ENCODE data around the gene GPR55. TPM values are rescaled to one million over a fixed set of nuclear protein-coding genes. Genes with fewer than 3 reads are reported as not detected.
A peak's percentile ranks its signal among the peaks of the same experiment; 100 is the strongest.

The GPR55 gene
- total and polyA plus RNA-seq, 2 of the 8 experiments (the other 6 are each of a cell fraction or from before 2014, with no cell fraction given) = not detected

DNA sequence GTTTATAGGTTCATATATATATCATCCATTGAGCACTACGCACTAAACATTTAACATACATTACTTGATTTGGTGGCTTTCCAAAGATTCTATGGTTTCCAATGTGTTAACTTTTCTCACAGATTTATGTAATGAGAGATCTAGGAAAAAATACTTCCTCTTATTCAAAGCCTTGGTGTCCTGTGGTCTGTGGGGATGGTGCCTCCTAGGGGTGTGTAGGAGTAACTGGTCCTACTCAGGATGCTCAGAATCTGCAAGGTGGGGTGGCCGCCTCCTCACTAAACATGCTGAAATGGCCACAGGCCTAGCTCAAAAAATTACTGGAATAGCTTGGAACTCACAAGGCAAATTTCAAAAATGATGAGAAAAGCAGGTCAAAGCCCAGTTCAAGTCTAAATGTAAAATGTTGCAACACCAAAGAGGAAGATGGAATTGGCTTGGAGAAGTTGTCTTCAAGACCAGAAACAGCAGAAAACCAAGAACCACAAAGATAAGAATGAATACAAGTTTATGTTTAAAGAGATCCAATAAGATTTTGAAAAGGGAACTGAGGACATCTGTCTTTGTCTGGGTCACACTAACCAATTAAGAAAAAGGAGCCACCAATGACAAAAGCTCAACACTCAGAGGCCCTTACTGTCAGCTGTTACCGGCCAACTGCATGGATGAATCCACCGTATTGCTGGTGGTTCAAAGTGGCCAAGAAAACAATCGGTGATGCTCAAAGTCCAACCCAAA is 11.5 kb downstream of the GPR55 start:
- no peak overlapping the region for H3K18ac ChIP-seq (ENCODE audit: extremely low read depth, low read length)
- POLR2A ChIA-PET (ENCODE audit: partially characterized antibody) = interaction anchor here (0.6 to 2.2 kb wide), 3 partner anchors 11 to 317 kb away, joined by 3 to 6 read pairs (median 5); no protein-coding TSS in a partner anchor
- no peaks in the 10 kb centered on the region for H3K79me1 ChIP-seq (ENCODE audit: low read depth, low read length)
- no peak overlapping the region for H3K23ac ChIP-seq (ENCODE audit: insufficient read length)
- peak; percentile 65 for FAIRE-seq
- no peak overlapping the region for H3K4ac ChIP-seq (replicated peaks; ENCODE audit: insufficient read length, low read depth, low read length)
- no peak overlapping the region for H2BK5ac ChIP-seq (ENCODE audit: low read depth, low read length)
- TF ChIP-seq EP300 (IDR thresholded peaks at IDR 0.05; ENCODE audit: borderline replicate concordance in 1 of 2, low read depth in 2 of 2, low read length in 2 of 2) (no peak), SP2 (IDR thresholded peaks at IDR 0.05; ENCODE audit: low read length) (no peak), RFX5 (IDR thresholded peaks at IDR 0.05; ENCODE audit: borderline replicate concordance, low read depth, low read length) (peak; percentile 79), POLR2AphosphoS5 (IDR thresholded peaks at IDR 0.05; ENCODE audit: low read depth, low read length) (no peak), RAD21 (IDR thresholded peaks at IDR 0.05 in 1 of 2, conservative IDR thresholded peaks at IDR 0.05 in 1 of 2; ENCODE audit: low read depth in 2 of 2, low read length in 2 of 2) (peak; percentile 76 to 83)
- TF ChIP-seq, protein P1, sequence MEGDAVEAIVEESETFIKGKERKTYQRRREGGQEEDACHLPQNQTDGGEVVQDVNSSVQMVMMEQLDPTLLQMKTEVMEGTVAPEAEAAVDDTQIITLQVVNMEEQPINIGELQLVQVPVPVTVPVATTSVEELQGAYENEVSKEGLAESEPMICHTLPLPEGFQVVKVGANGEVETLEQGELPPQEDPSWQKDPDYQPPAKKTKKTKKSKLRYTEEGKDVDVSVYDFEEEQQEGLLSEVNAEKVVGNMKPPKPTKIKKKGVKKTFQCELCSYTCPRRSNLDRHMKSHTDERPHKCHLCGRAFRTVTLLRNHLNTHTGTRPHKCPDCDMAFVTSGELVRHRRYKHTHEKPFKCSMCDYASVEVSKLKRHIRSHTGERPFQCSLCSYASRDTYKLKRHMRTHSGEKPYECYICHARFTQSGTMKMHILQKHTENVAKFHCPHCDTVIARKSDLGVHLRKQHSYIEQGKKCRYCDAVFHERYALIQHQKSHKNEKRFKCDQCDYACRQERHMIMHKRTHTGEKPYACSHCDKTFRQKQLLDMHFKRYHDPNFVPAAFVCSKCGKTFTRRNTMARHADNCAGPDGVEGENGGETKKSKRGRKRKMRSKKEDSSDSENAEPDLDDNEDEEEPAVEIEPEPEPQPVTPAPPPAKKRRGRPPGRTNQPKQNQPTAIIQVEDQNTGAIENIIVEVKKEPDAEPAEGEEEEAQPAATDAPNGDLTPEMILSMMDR (IDR thresholded peaks at IDR 0.05; ENCODE audit: control extremely low read depth in 1 of 3, insufficient read depth in 1 of 3, low read depth in 1 of 3, low read length in 3 of 3) = peak; percentile 74 to 75 (median 75)
- peaks cover 2% of the 10 kb centered on the region; the same call in 1 of the 2 replicates for H3K23me2 ChIP-seq (ENCODE audit: low read depth, low read length)
- H3K56ac ChIP-seq (replicated peaks; ENCODE audit: insufficient read length, low read depth, low read length) = no peak overlapping the region
- no peak for DNase-seq (ENCODE audit: low read depth in 1 of 2, low spot score in 2 of 2)
- no peak overlapping the region for H3K27ac ChIP-seq (ENCODE audit: low read depth, low read length)
- no peak overlapping the region for H2BK120ac ChIP-seq (replicated peaks; ENCODE audit: low read depth, low read length)
- no peak overlapping the region for H2BK12ac ChIP-seq (ENCODE audit: low read depth, low read length)
- no peak overlapping the region for H2AK5ac ChIP-seq (ENCODE audit: low read depth, low read length)
- no peak overlapping the region for H4K91ac ChIP-seq (replicated peaks; ENCODE audit: insufficient read length, low read length)
- no peak overlapping the region for H2AFZ ChIP-seq (ENCODE audit: low read length)
- CTCF ChIA-PET (ENCODE audit: partially characterized antibody) = interaction anchor here (0.6 to 21.7 kb wide), 41 partner anchors 8 to 1426 kb away, joined by 3 to 332 read pairs (median 6); partner anchors contain the start of genes GPR55, ITM2C and SPATA3
- no peaks in the 10 kb centered on the region for H4K20me1 ChIP-seq (replicated peaks in 1 of 2; ENCODE audit: control insufficient read depth in 1 of 2, insufficient read depth in 2 of 2, low read length in 2 of 2)
- H4K5ac ChIP-seq (ENCODE audit: insufficient read length, low read depth, low read length) = no peak overlapping the region
- no peaks in the 10 kb centered on the region for H3K79me2 ChIP-seq (ENCODE audit: control insufficient read depth in 1 of 2, insufficient read depth in 2 of 2, low read length in 2 of 2)
- H2BK15ac ChIP-seq (ENCODE audit: low read length) = no peak overlapping the region
- H3K27me3 ChIP-seq (replicated peaks in 1 of 4; ENCODE audit: control insufficient read depth in 3 of 4, extremely low read depth in 1 of 4, insufficient read depth in 3 of 4, low read length in 3 of 4) = no peaks in the 10 kb centered on the region
- 87% methylated on average over 5 of the region's 5 CpGs; no CpG with 5 or more reads in 1 of the 2 experiments for WGBS, 2 experiments (ENCODE audit: extremely low coverage in 1 of 2, insufficient coverage in 1 of 2, insufficient read length in 1 of 2, insufficient replicate concordance in 2 of 2, low coverage in 1 of 2, low lambda C conversion rate in 2 of 2, missing lambda C conversion rate in 1 of 2)
- H4K8ac ChIP-seq (ENCODE audit: extremely low read depth, insufficient read depth, low read length) = no peak overlapping the region
- no peak overlapping the region for H3K4me2 ChIP-seq (ENCODE audit: insufficient read depth in 1 of 2, low read depth in 2 of 2, low read length in 2 of 2)
- H3K4me1 ChIP-seq (replicated peaks in 1 of 4; ENCODE audit: control insufficient read depth in 3 of 4, insufficient read depth in 4 of 4, low read length in 3 of 4) = peaks cover 0 to 5% (median 0%) of the 10 kb centered on the region in 4 experiments; a peak in 1 of 7 replicates
- no peak overlapping the region for H3K14ac ChIP-seq (ENCODE audit: insufficient read length)
- H3K4me3 ChIP-seq (ENCODE audit: extremely low read depth in 1 of 4, insufficient read depth in 2 of 4, low read depth in 3 of 4, low read length in 4 of 4) = no peak overlapping the region
- H3K9ac ChIP-seq (replicated peaks in 1 of 4; ENCODE audit: extremely low read depth in 1 of 4, low read depth in 3 of 4, low read length in 3 of 4) = no peak overlapping the region
- no peak overlapping the region for H2BK20ac ChIP-seq (ENCODE audit: low read length)
- no peaks in the 10 kb centered on the region for H3K9me3 ChIP-seq (ENCODE audit: insufficient read depth in 2 of 2, low read depth in 1 of 2, low read length in 1 of 2)
- H3K36me3 ChIP-seq (ENCODE audit: control insufficient read depth in 2 of 4, insufficient read depth in 4 of 4, low read length in 3 of 4) = no peaks in the 10 kb centered on the region

Data from H1 (cell line).